SK-N-SH (cell line): ENCODE measurements around the gene RRAD.

Experiments
- EP300 ChIP-seq, 2 experiments: IDR thresholded peaks; 2 replicates each; pipeline versions ENCODE4 v1.4.0 to v1.6.1; 2012; ENCODE audit warnings: borderline replicate concordance in 1 of 2, low read depth in 1 of 2, low read length in 1 of 2
- JUND ChIP-seq: IDR thresholded peaks from 2 replicates; pipeline ENCODE4 v1.4.0; 2012
- RFX5 ChIP-seq: IDR thresholded peaks from 2 replicates; pipeline ENCODE4 v1.6.1; 2012; ENCODE audit warnings: mild to moderate bottlenecking, improper control_type of control experiment, low read length
- TF ChIP-seq, protein P1 (sequence below): IDR thresholded peaks from 2 replicates; pipeline ENCODE4 v1.4.0; 2012; ENCODE audit warnings: low read depth

DNA sequence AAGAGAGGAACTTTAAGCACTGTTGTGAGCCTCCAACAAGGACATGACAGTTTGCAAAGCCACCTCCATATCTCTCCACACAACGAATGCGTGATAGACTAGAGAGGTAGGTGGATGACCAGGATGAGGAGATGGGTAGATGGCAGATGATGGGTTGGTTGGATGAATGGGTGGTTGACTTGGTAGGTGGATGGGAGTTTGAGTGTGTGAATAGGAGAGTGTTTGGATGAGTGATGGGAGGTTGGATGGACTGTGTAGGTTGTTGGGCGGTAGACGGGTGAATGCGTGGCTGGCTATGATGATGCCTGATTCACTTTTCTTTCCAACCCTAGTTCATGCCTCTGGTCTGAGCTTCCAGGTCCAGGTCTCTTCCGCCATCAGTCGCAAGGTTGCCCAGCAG is 10.8 kb downstream of the RRAD start:
- no peak for TF ChIP-seq EP300 (IDR thresholded peaks at IDR 0.05; ENCODE audit: borderline replicate concordance in 1 of 2, low read depth in 1 of 2, low read length in 1 of 2)
- TF ChIP-seq JUND = no peak
- TF ChIP-seq, protein P1, sequence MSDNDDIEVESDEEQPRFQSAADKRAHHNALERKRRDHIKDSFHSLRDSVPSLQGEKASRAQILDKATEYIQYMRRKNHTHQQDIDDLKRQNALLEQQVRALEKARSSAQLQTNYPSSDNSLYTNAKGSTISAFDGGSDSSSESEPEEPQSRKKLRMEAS = no peak
- no peak for TF ChIP-seq RFX5
